ENCODE results near the gene GRIN1.

Gene GRIN1

DNA sequence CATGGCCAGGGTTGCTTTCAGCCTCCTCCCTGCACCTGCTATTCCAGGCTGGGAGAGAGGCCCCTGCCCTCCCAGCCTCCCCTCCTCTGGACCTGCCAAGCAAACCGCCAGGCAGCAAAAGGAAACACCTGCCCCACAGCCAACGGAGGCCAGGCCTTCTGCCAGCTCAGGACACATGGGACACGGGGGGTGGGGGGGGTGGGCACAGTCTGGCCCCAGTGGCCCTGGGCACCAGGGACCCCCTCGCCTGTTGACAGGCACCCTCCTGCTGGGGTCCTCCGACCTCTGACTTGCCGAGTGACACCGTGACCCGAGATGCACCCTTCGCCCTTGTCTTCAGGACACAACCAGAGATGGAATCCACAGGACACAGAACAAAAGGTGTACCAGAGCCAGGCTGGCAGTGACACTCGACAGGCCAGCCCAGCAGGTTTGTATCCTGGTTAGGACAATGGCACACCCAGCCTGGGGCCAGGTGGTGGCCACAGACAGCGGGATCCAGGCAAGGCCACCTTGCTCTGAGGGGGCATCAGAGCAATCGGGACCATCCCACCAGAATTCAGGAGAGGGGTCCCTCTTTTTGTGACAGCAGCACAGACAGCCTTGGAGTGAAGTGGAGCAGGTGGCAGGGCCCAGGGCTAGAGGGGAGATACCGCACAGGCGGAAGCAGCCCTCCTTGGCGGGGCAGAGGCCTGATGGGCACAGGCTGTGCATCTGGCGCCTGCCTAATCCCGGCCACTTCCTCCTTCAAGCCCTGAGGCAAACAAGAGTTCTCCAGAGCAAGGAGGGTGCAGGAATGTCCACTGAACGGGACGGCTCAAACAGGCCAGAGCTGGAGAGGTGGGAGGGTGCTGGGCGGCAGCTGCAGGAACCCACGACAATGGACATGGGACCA lies 34.2 kb downstream of the GRIN1 start:
- TF ChIP-seq, protein P1, sequence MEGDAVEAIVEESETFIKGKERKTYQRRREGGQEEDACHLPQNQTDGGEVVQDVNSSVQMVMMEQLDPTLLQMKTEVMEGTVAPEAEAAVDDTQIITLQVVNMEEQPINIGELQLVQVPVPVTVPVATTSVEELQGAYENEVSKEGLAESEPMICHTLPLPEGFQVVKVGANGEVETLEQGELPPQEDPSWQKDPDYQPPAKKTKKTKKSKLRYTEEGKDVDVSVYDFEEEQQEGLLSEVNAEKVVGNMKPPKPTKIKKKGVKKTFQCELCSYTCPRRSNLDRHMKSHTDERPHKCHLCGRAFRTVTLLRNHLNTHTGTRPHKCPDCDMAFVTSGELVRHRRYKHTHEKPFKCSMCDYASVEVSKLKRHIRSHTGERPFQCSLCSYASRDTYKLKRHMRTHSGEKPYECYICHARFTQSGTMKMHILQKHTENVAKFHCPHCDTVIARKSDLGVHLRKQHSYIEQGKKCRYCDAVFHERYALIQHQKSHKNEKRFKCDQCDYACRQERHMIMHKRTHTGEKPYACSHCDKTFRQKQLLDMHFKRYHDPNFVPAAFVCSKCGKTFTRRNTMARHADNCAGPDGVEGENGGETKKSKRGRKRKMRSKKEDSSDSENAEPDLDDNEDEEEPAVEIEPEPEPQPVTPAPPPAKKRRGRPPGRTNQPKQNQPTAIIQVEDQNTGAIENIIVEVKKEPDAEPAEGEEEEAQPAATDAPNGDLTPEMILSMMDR (IDR thresholded peaks at IDR 0.05; ENCODE audit: control extremely low read depth, extremely low read depth, low read depth, missing control alignments) = no peak
- DNase-seq (ENCODE audit: extremely low spot score) = no peak
- POLR2A ChIA-PET = no interaction called here
- CTCF ChIA-PET = interaction anchor here (1.3 to 2.7 kb wide), 2 partner anchors 15 to 22 kb away, joined by 4 to 19 read pairs; partner anchors contain the start of genes ANAPC2 and SSNA1

- TF ChIP-seq, protein P1 (IDR thresholded peaks at IDR 0.05; ENCODE audit: control extremely low read depth, extremely low read depth, low read depth, missing control alignments) = no peak
- ChIA-PET CTCF (interaction anchor here (1.0 to 2.7 kb wide), 4 partner anchors 7 to 63 kb away, joined by 3 to 19 read pairs (median 4); partner anchors contain the start of genes ANAPC2 and SSNA1), POLR2A (no interaction called here)
- no peak for DNase-seq (ENCODE audit: extremely low spot score)
Observed at GRCh38 chr9:137173796-137174664, 35.1 kb downstream of the GRIN1 start.

- POLR2A ChIA-PET = no interaction called here
- CTCF ChIA-PET = interaction anchor here (1.0 to 2.7 kb wide), 6 partner anchors 8 to 62 kb away, joined by 3 to 19 read pairs (median 4); partner anchors contain the start of genes ANAPC2, RNF224 and SSNA1
- DNase-seq (ENCODE audit: extremely low spot score) = no peak
- TF ChIP-seq, protein P1 (IDR thresholded peaks at IDR 0.05; ENCODE audit: control extremely low read depth, extremely low read depth, low read depth, missing control alignments) = no peak
Observed at GRCh38 chr9:137174722-137175293, 35.9 kb downstream of the GRIN1 start.

- TF ChIP-seq, protein P1 (IDR thresholded peaks at IDR 0.05; ENCODE audit: control extremely low read depth, extremely low read depth, low read depth, missing control alignments) = peak; percentile 42
- ChIA-PET POLR2A (no interaction called here), CTCF (interaction anchor here (1.0 to 2.7 kb wide), 7 partner anchors 8 to 61 kb away, joined by 3 to 19 read pairs (median 4); partner anchors contain the start of genes ANAPC2, RNF224 and SSNA1)
- no peak for DNase-seq (ENCODE audit: extremely low spot score)
Observed at GRCh38 chr9:137175345-137175961, 36.5 kb downstream of the GRIN1 start.

GRCh38 chr9:137176302-137177182 lies 37.6 kb downstream of the GRIN1 start:
- DNase-seq (ENCODE audit: extremely low spot score) = peak; percentile 63
- TF ChIP-seq, protein P1 (IDR thresholded peaks at IDR 0.05; ENCODE audit: control extremely low read depth, extremely low read depth, low read depth, missing control alignments) = peak; percentile 43
- POLR2A ChIA-PET = no interaction called here
- CTCF ChIA-PET = interaction anchor here (0.9 to 1.7 kb wide), 10 partner anchors 9 to 56 kb away, joined by 3 to 7 read pairs (median 5); partner anchors contain the start of genes ANAPC2, RNF224 and SSNA1
